Naive thymus-derived CD8-positive, alpha-beta T cell (primary cell): Measurements from ENCODE around the gene DIABLO. TPM values are rescaled to one million over a fixed set of nuclear protein-coding genes. Genes with fewer than 3 reads are reported as not detected.
"Not testable (repeated sequence)": the region's sequence is repeated elsewhere in the genome, so short reads cannot be mapped to it uniquely, and the experiment has no call there.

Source experiments
- ATAC-seq, 2 donors: fragments of 150-1000 bp; cut with Tn5 transposase in 1 of 2; sonication (Bioruptor Pico), chemical (Tn5 transposase) in 1 of 2; 1 replicate in 1 of 2; 2 replicates in 1 of 2; pipeline ENCODE4 v1.10.0; 2021; ENCODE audit warnings: mild to moderate bottlenecking in 2 of 2, moderate library complexity in 2 of 2
- POLR2A ChIA-PET: fragments of 350-600 bp; sonication (Branson Sonifier 250); formaldehyde crosslinking; loops from one replicate; lab custom pipeline; 2021; ENCODE audit warnings: antibody characterized with exemption; lab: Charles Lee
- DNase-seq, 10 donors: peaks; one replicate each; pipeline versions ENCODE4 v3.0.0 to v3.0.0-alpha.2; 2020 to 2022
- H3K27ac Mint-ChIP-seq, 10 donors: one replicate each; pipeline ENCODE4 v1.8.0; 2020 to 2022; ENCODE audit warnings: mild to moderate bottlenecking in 10 of 10, mixed read lengths in 10 of 10, moderate library complexity in 4 of 10, inconsistent platforms in 1 of 10
- H3K27me3 Mint-ChIP-seq, 5 donors: one replicate each; pipeline ENCODE4 v1.8.0; 2021 to 2022; ENCODE audit warnings: mixed read lengths in 5 of 5
- H3K36me3 Mint-ChIP-seq, 3 donors: one replicate each; pipeline ENCODE4 v1.8.0; 2020 to 2022; ENCODE audit warnings: mixed read lengths in 3 of 3, mild to moderate bottlenecking in 2 of 3, inconsistent platforms in 1 of 3
- H3K4me1 Mint-ChIP-seq, 4 donors: one replicate each; pipeline ENCODE4 v1.8.0; 2021 to 2022; ENCODE audit warnings: mixed read lengths in 4 of 4
- H3K4me3 Mint-ChIP-seq, 10 donors: one replicate each; pipeline ENCODE4 v1.8.0; 2020 to 2022; ENCODE audit warnings: mild to moderate bottlenecking in 10 of 10, mixed read lengths in 10 of 10, moderate library complexity in 6 of 10, inconsistent platforms in 1 of 10
- H3K9me3 Mint-ChIP-seq, 9 donors: one replicate each; pipeline ENCODE4 v1.8.0; 2020 to 2022; ENCODE audit warnings: mixed read lengths in 9 of 9, mild to moderate bottlenecking in 3 of 9, inconsistent platforms in 1 of 9, moderate library complexity in 1 of 9
- polyA plus RNA-seq, 3 donors: library from polyadenylated mRNA; unstranded; fragments of 300-500 nt; fragmentation: Illumina TruSeq; gene quantifications; one replicate each; pipeline ENCODE4 v1.2.3, GENCODE V29; 2021
- total RNA-seq, 8 experiments: library from RNA in 2 of 8; stranded (reverse) in 2 of 8; gene quantifications; one replicate each; pipeline ENCODE4 v1.2.3 and lab custom pipeline; 2021 to 2026

DIABLO gene
- total and polyA plus RNA-seq, 5 experiments from 2014 or later, result 41.7 to 71.3 (median 51.0) TPM

DNA sequence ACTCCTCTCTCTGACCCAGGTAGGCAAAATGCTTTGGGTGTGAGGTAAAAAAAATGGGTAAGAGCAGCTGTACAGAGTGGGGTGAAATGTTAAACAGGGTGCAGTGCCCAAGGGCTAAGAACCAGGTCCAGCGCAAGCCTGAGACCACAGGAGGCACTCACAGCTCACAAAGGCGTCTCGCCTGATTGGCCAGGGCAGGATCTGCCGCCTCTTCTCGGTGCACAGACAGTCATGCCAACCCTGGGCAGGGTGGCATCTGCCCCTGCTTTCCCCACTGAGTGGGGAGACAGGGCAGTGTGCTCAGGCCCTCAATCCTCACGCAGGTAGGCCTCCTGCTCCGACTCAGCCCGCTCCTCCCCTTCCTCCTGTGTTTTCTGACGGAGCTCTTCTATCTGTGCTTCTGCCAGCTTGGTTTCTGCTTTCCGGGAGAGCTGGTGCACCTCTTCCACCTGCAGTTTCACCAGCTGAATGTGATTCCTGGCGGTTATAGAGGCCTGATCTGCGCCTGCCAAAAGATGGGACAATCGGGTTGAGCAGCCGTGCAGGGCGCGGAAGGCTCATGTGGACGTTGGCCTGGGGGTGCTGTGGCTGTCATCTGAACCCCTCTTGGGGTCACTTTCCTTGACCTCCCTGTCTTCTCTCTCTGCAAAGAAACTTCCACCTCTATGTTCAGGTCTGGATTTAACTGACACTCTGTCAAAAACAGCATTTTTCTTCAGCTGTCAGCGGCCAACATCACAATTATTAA lies 17.6 kb downstream of the DIABLO start:
- peaks cover 0 to 5% (median 0%) of the 10 kb centered on the region in 5 donors for H3K27me3 Mint-ChIP-seq
- H3K36me3 Mint-ChIP-seq, result peaks cover 0 to 48% (median 8%) of the 10 kb centered on the region in 3 donors
- peak overlapping the region in 5 of 10 donors; percentile 27 to 66 (median 58) for H3K27ac Mint-ChIP-seq
- no peaks in the 10 kb centered on the region for H3K9me3 Mint-ChIP-seq
- POLR2A ChIA-PET, result interaction anchor here (1.1 kb wide), 1 partner anchor 14 kb away, joined by 3 read pairs; no protein-coding TSS in a partner anchor
- no peak overlapping the region for H3K4me3 Mint-ChIP-seq
- no peak for ATAC-seq
- H3K4me1 Mint-ChIP-seq, result peaks cover 6 to 10% (median 9%) of the 10 kb centered on the region in 4 donors
- no peak for DNase-seq

DNA sequence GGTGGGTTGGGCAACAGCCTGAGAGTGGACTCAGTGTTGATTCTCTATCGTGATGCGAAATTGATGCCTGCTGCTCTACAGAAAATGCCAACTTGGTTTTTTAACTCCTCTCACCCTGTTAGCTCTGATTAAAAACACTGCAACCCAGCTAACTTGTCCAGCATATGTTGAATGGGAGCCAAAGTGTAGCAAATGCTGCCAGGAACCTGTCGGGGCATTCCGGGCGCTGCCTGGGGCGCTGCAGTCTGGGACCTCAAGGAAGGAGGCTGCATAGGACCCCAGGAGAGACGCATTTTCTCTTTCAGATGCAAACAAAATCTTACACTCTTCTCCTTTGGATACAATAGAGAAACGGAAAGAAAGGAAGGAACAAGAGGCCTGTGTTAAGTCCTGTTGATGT lies 18.5 kb downstream of the DIABLO start:
- Mint-ChIP-seq H3K9me3 (no peaks in the 10 kb centered on the region), H3K4me3 (peak overlapping the region in 1 of 10 donors; percentile 26), H3K36me3 (peaks cover 0 to 42% (median 8%) of the 10 kb centered on the region in 3 donors), H3K27ac (peak overlapping the region in 5 of 10 donors; percentile 1 to 80 (median 45)), H3K27me3 (peaks cover 0 to 5% (median 0%) of the 10 kb centered on the region in 5 donors), H3K4me1 (peaks cover 9 to 16% (median 12%) of the 10 kb centered on the region in 4 donors)
- POLR2A ChIA-PET, result interaction anchor here (2.5 kb wide), 1 partner anchor 18 kb away, joined by 16 read pairs; the partner anchor contains the start of gene DIABLO
- ATAC-seq (no peak), DNase-seq (no peak)

- POLR2A ChIA-PET, result interaction anchor here (0.5 to 2.5 kb wide), 2 partner anchors 18 to 27 kb away, joined by 3 to 16 read pairs; partner anchors contain the start of gene DIABLO
- no peak for ATAC-seq
- no peak for DNase-seq
- Mint-ChIP-seq H3K27ac (peak overlapping the region in 2 of 10 donors; percentile 36 to 84), H3K4me3 (peak overlapping the region in 2 of 10 donors; percentile 6 to 18), H3K4me1 (peaks cover 9 to 17% (median 12%) of the 10 kb centered on the region in 4 donors), H3K9me3 (no peaks in the 10 kb centered on the region), H3K36me3 (peaks cover 0 to 38% (median 8%) of the 10 kb centered on the region in 3 donors), H3K27me3 (peaks cover 0 to 5% (median 0%) of the 10 kb centered on the region in 5 donors)
Observed at GRCh38 chr12:122206976-122207375, 18.9 kb downstream of the DIABLO start.

GRCh38 chr12:122206111-122206881 lies 19.6 kb downstream of the DIABLO start:
- peaks cover 9 to 17% (median 12%) of the 10 kb centered on the region in 4 donors for H3K4me1 Mint-ChIP-seq
- peak overlapping the region in 4 of 10 donors; percentile 36 to 84 (median 48) for H3K27ac Mint-ChIP-seq
- DNase-seq (no peak), ATAC-seq (no peak)
- POLR2A ChIA-PET, result interaction anchor here (0.5 to 2.5 kb wide), 2 partner anchors 19 to 27 kb away, joined by 3 to 16 read pairs; partner anchors contain the start of gene DIABLO
- H3K4me3 Mint-ChIP-seq, result peak overlapping the region in 3 of 10 donors; percentile 6 to 60 (median 18)
- H3K9me3 Mint-ChIP-seq, result no peaks in the 10 kb centered on the region
- peaks cover 0 to 32% (median 8%) of the 10 kb centered on the region in 3 donors for H3K36me3 Mint-ChIP-seq
- peaks cover 0 to 8% (median 0%) of the 10 kb centered on the region in 5 donors for H3K27me3 Mint-ChIP-seq

DNA sequence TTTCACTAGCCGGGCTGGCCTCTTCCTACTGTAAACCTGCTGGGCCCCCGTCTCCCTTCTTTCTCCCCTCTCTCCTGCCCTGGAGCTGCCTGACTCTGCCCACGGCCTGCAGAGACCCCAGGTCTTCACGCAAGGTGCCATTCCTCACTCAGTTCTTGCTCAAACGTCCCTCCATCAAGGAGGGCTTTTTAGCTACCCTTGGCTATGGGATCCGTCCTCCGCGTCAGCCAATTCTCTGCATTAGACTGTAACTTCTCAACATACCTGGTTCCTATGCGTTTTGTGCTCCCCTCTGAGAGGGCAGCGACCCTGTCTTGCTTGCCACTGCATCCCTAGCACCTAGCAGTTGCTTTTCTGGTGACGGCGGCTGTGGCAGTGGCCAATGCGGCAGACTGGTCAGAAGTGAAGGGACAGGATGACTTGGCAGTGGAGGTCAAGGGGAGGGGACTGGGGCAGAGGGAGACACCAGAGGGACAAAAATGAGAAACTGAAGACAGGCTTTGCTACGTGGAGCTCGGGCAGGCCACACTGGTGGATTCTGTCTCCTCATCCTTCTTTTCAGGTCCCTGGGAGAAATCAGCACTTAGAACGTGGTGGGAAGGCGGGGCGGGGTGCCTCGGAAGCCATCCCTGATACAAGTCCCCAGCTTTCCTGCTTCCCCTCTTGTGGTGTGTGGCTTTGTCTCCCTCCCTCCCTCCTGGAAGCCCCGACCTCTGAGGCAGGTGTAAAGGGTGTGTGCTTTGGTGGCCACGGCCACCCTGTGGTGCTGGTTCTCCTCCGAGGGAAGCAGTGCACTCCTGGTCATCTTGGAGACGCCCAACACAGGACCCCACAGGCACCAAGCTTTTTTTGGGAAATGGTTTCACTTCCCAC lies 20.6 kb downstream of the DIABLO start:
- H3K27me3 Mint-ChIP-seq, result peaks cover 0 to 11% (median 0%) of the 10 kb centered on the region in 5 donors
- peak overlapping the region in 7 of 10 donors; percentile 38 to 88 (median 81) for H3K27ac Mint-ChIP-seq
- no peak for DNase-seq
- H3K9me3 Mint-ChIP-seq, result no peaks in the 10 kb centered on the region
- peaks cover 0 to 26% (median 4%) of the 10 kb centered on the region in 3 donors for H3K36me3 Mint-ChIP-seq
- H3K4me3 Mint-ChIP-seq, result peak overlapping the region; percentile 61 to 90 (median 80)
- POLR2A ChIA-PET, result interaction anchor here (0.6 to 2.5 kb wide), 6 partner anchors 17 to 294 kb away, joined by 3 to 16 read pairs (median 3); partner anchors contain the start of genes DIABLO and LRRC43
- H3K4me1 Mint-ChIP-seq, result peaks cover 9 to 17% (median 12%) of the 10 kb centered on the region in 4 donors
- no peak for ATAC-seq

DNA sequence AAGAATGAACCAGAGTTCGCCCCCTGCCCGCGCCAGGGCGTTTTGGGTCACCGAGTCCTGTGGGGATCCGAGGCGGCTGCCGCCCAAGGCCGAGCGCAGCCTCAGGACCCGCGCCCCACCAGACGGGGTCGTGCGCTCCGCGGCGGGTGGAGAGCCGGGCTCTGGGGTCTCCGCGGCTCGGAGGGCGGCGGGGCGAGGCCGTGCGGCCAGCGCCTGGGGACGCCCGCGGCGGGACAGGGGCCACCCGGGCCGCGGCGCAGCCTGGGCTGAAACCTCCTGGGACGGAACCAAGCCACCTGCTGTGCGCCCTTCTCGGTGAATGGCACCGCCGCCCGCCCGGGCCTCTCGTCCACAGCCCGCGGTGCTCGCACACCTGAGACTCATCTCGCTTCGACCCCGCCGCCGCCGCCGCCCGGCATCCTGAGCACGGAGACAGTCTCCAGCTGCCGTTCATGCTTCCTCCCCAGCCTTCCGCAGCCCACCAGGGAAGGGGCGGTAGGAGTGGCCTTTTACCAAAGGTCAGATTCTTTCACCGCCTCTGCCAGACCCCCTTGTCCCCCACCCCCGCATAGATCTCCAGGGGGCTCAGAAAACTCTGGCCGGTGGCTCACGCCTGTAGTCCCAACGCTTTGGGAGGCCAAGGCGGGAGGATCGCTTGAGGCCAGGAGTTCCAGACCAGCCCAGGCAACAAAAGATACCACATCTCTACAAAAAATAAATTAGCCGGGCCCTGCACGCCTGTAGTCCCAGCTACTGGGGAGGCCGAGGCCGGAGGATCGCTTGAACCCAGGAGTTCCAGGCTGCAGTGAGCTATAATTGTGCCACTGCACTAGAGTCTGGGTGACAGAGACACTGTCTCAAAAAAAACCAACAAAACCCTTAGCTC lies 21.4 kb downstream of the DIABLO start:
- POLR2A ChIA-PET, result interaction anchor here (0.6 to 1.8 kb wide), 7 partner anchors 13 to 294 kb away, joined by 3 to 8 read pairs (median 3); partner anchors contain the start of genes DIABLO and LRRC43
- peak overlapping the region; percentile 61 to 90 (median 80) for H3K4me3 Mint-ChIP-seq
- no peaks in the 10 kb centered on the region for H3K9me3 Mint-ChIP-seq
- peaks cover 0 to 17% (median 4%) of the 10 kb centered on the region in 3 donors for H3K36me3 Mint-ChIP-seq
- H3K27me3 Mint-ChIP-seq, result peaks cover 0 to 20% (median 0%) of the 10 kb centered on the region in 5 donors
- H3K27ac Mint-ChIP-seq, result peak overlapping the region in 3 of 10 donors; percentile 27 to 86 (median 62)
- peak in 3 of 10 donors; percentile 9 to 21 (median 17) for DNase-seq
- peaks cover 10 to 17% (median 13%) of the 10 kb centered on the region in 4 donors for H3K4me1 Mint-ChIP-seq
- ATAC-seq, result peak; percentile 30 to 33

DNA sequence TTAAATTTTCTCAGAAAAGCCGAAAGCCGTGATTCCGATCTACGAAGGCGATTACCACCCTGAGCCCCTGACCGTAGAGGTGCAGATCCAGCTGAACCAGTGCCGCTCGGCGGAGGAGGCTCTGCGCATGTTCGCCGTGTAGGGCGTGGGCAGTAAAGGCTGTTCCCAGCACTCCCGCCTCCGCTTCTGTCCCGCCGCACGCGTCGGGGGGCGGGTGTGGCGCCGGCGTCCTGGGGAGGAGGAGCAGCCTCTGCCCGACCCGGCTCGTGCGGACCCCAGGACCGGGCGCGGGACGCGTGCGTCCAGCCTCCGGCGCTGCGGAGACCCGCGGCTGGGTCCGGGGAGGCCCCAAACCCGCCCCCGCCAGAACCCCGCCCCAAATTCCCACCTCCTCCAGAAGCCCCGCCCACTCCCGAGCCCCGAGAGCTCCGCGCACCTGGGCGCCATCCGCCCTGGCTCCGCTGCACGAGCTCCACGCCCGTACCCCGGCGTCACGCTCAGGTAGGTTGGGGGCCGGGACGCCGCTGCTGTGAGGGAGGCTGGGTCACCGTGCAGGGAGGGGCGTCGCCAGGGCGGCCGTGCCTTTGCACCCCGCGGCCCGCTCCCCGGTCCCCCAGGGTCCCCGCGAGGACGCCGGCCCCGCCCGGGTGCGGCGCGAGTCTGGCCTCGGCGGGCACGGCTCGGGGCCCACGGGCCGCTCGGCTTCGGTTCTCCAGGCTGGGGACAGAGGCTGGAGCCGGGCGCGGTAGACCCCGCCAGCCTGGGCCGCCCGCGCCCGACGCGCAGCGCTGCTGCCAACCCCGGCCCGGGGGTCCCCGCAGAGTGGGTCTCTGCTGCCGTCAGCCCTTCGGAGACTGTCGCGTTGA lies 22.3 kb downstream of the DIABLO start, which contains the start of gene B3GNT4:
Gene B3GNT4, plus strand, starts transcription at position 409 of the 866 bp plus-strand sequence. CDS start 910 bp downstream, outside the sequence.
- H3K27ac Mint-ChIP-seq, result peak within 1 kb of the TSS in 3 of 10 donors; percentile 27 to 86 (median 62)
- POLR2A ChIA-PET, result interaction anchor here (0.7 to 1.8 kb wide), 2 partner anchors 12 to 23 kb away, joined by 3 to 8 read pairs; partner anchors contain the start of gene DIABLO
- H3K36me3 Mint-ChIP-seq, result peaks cover 0 to 11% (median 2%) of the 10 kb centered on the region in 3 donors
- peak; percentile 76 to 79 for ATAC-seq
- peaks cover 0 to 25% (median 2%) of the 10 kb centered on the region in 5 donors for H3K27me3 Mint-ChIP-seq
- H3K4me3 Mint-ChIP-seq, result peak within 1 kb of the TSS; percentile 69 to 90 (median 82)
- peaks cover 10 to 17% (median 13%) of the 10 kb centered on the region in 4 donors for H3K4me1 Mint-ChIP-seq
- peak; percentile 45 to 82 (median 64) for DNase-seq
- no peaks in the 10 kb centered on the region for H3K9me3 Mint-ChIP-seq

GRCh38 chr12:122202811-122203210 lies 23.0 kb downstream of the DIABLO start:
- ATAC-seq, H3K36me3 Mint-ChIP-seq, H3K9me3 Mint-ChIP-seq, DNase-seq: not testable (repeated sequence)
- peaks cover 10 to 17% (median 13%) of the 10 kb centered on the region in 4 donors for H3K4me1 Mint-ChIP-seq
- H3K4me3 Mint-ChIP-seq, result peak overlapping the region; percentile 69 to 88 (median 82)
- H3K27ac Mint-ChIP-seq, result peak overlapping the region in 2 of 10 donors; percentile 7 to 40
- POLR2A ChIA-PET, result interaction anchor here (1.8 kb wide), 1 partner anchor 23 kb away, joined by 8 read pairs; the partner anchor contains the start of gene DIABLO
- peaks cover 0 to 30% (median 8%) of the 10 kb centered on the region in 5 donors for H3K27me3 Mint-ChIP-seq

GRCh38 chr12:122202017-122202416 lies 23.8 kb downstream of the DIABLO start:
- ATAC-seq (no peak), DNase-seq (no peak)
- Mint-ChIP-seq H3K27ac (no peak overlapping the region), H3K4me1 (peaks cover 10 to 17% (median 13%) of the 10 kb centered on the region in 4 donors), H3K27me3 (peaks cover 4 to 36% (median 10%) of the 10 kb centered on the region in 5 donors), H3K9me3 (no peaks in the 10 kb centered on the region), H3K36me3 (no peaks in the 10 kb centered on the region), H3K4me3 (no peak overlapping the region)
- POLR2A ChIA-PET, result no interaction called here
